Esophagus squamous epithelium (tissue), 5 donors: ENCODE measurements around the gene ALPL. TPM values are rescaled to one million over a fixed set of nuclear protein-coding genes. Genes with fewer than 3 reads are reported as not detected.

Experiments used
- DNase-seq: peaks from one replicate; lab custom pipeline; 2025; lab: John Stamatoyannopoulos, UW
- H3K27ac ChIP-seq, 4 donors: fragments of 200-600 bp; sonication (generic); one replicate each; pipeline ENCODE4 v1.5.1; 2016 to 2019; ENCODE audit warnings: mild to moderate bottlenecking in 1 of 4
- H3K27me3 ChIP-seq, 4 donors: fragments of 200-600 bp; sonication (generic); 1 replicate in 3 of 4; 2 replicates in 1 of 4; pipeline versions ENCODE4 v1.5.1 to v1.6.0; 2017 to 2021; ENCODE audit warnings: antibody characterized with exemption in 1 of 4
- H3K36me3 ChIP-seq, 3 donors: fragments of 200-600 bp; sonication (generic); one replicate each; pipeline ENCODE4 v1.5.1; 2016 to 2019
- H3K4me1 ChIP-seq, 3 donors: fragments of 200-600 bp; sonication (generic); one replicate each; pipeline ENCODE4 v1.5.1; 2017 to 2019
- H3K4me3 ChIP-seq, 4 donors: fragments of 200-600 bp; sonication (generic); 1 replicate in 3 of 4; 2 replicates in 1 of 4; pipeline ENCODE4 v1.5.1; 2016 to 2019; ENCODE audit warnings: mild to moderate bottlenecking in 2 of 4, moderate library complexity in 1 of 4
- H3K9me3 ChIP-seq, 3 donors: fragments of 200-600 bp; sonication (generic); one replicate each; pipeline ENCODE4 v1.5.1; 2016 to 2019
- CTCF ChIP-seq, 6 experiments: fragments of 450-650 bp in 4 of 6; fragments of 200-600 bp in 2 of 6; sonication (generic) in 2 of 6; IDR thresholded peaks; one replicate each; pipeline ENCODE4 v1.5.1; 2016 to 2019; ENCODE audit warnings: antibody characterized with exemption in 6 of 6, mild to moderate bottlenecking in 4 of 6, moderate library complexity in 4 of 6
- POLR2A ChIP-seq, 4 donors: fragments of 450-650 bp; IDR thresholded peaks; one replicate each; pipeline ENCODE4 v1.6.1; 2017; ENCODE audit warnings: antibody characterized with exemption in 4 of 4, mild to moderate bottlenecking in 4 of 4, moderate library complexity in 3 of 4
- WGBS, 2 donors: methylation state at CpG; one replicate each; pipeline ENCODE4 v1.1.5; 2018; 5-methylcytosine and 5-hydroxymethylcytosine counted together
- intact Hi-C: fragments of 100-400 bp; cut with DNase I; formaldehyde crosslinking; loops from one replicate; pipeline ENCODE4 v1.15.0; 2022
- total RNA-seq, 4 donors: library from RNA; depleted of rRNA; stranded (reverse); fragments of >200 nt; gene quantifications; one replicate each; pipeline ENCODE4 v1.1.0, GENCODE V29; 2016
- donor health status: DM: yes; HTN: yes; CAD: no.

ALPL gene
- total RNA-seq, 4 donors from 2014 or later = 3.2 to 6.4 (median 4.7) TPM

DNA sequence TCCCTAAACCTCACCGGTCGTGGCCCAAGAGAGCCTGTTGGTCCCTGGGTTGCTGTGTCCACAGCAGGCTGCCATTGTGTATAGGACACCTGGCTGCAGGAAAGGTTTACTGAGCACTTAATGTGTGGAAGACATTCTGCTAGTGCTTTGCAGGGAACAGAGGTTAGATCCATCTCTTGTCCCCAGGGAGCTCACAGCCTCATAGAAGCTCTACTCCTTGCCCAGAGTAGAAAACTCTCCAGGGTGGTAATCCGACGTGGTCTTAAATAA, 16.9 kb upstream of the ALPL start:
- peaks cover 0 to 15% (median 3%) of the 10 kb centered on the region in 3 donors for H3K4me1 ChIP-seq
- intact Hi-C loops = no loop called here
- TF ChIP-seq CTCF (IDR thresholded peaks at IDR 0.05) (no peak), POLR2A (IDR thresholded peaks at IDR 0.05) (no peak)
- peaks cover 0 to 23% (median 0%) of the 10 kb centered on the region in 4 donors for H3K27me3 ChIP-seq
- no peak overlapping the region for H3K4me3 ChIP-seq
- DNase-seq = no peak
- no peaks in the 10 kb centered on the region for H3K36me3 ChIP-seq
- H3K9me3 ChIP-seq = no peaks in the 10 kb centered on the region
- 70 to 73% methylated on average over 2 of the region's 4 CpGs for WGBS, 2 donors
- no peak overlapping the region for H3K27ac ChIP-seq

DNA sequence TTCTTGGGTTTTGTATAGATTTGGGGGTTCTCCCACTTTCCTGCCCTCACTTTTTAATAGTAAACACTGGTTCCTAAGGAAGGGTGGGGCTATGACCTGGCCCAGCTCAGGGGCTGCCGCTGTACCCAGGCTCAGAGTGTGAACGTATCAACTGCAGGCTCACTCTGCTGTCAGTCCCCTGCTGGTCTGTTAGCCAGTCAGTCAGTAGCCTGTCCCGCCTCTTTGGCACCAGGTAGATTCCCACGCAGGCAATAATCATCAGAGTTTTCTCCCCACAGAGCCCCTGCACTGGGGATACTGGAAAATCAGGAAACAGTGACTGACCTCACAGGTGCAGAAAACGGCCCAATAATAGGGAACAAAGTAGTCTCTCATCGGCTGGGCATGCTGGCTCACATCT, 15.0 kb upstream of the ALPL start:
- Histone ChIP-seq H3K36me3 (no peaks in the 10 kb centered on the region), H3K9me3 (no peaks in the 10 kb centered on the region), H3K4me3 (no peak overlapping the region), H3K4me1 (peaks cover 0 to 15% (median 3%) of the 10 kb centered on the region in 3 donors), H3K27ac (no peak overlapping the region), H3K27me3 (peaks cover 0 to 28% (median 0%) of the 10 kb centered on the region in 4 donors)
- no peak for DNase-seq
- intact Hi-C loops = no loop called here
- TF ChIP-seq CTCF (IDR thresholded peaks at IDR 0.05) (no peak), POLR2A (IDR thresholded peaks at IDR 0.05) (no peak)
- WGBS, 2 donors = 62 to 65% methylated on average over 3 to 5 of the region's 6 CpGs

GRCh38 chr1:21495225-21495820, 13.9 kb upstream of the ALPL start:
- Histone ChIP-seq H3K4me1 (peaks cover 0 to 15% (median 3%) of the 10 kb centered on the region in 3 donors), H3K27ac (peak overlapping the region in 3 of 4 donors; percentile 22 to 69 (median 38)), H3K4me3 (no peak overlapping the region), H3K9me3 (no peaks in the 10 kb centered on the region), H3K27me3 (peaks cover 0 to 25% (median 0%) of the 10 kb centered on the region in 4 donors), H3K36me3 (no peaks in the 10 kb centered on the region)
- WGBS, 2 donors = 78 to 89% methylated on average over 6 to 7 of the region's 7 CpGs
- no peak for TF ChIP-seq CTCF (IDR thresholded peaks at IDR 0.05)
- no peak for TF ChIP-seq POLR2A (IDR thresholded peaks at IDR 0.05)
- no peak for DNase-seq
- intact Hi-C loops = no loop called here

- WGBS, 2 donors = 89 to 100% methylated on average over 1 of the region's 1 CpG
- no peak for DNase-seq
- Histone ChIP-seq H3K9me3 (no peaks in the 10 kb centered on the region), H3K27ac (no peak overlapping the region), H3K27me3 (peaks cover 0 to 21% (median 0%) of the 10 kb centered on the region in 4 donors), H3K4me1 (peaks cover 0 to 15% (median 3%) of the 10 kb centered on the region in 3 donors), H3K36me3 (no peaks in the 10 kb centered on the region), H3K4me3 (no peak overlapping the region)
- TF ChIP-seq CTCF (IDR thresholded peaks at IDR 0.05) = no peak
- TF ChIP-seq POLR2A (IDR thresholded peaks at IDR 0.05) = no peak
- intact Hi-C loops = no loop called here
Measured at GRCh38 chr1:21496063-21496462, 13.2 kb upstream of the ALPL start.

DNA sequence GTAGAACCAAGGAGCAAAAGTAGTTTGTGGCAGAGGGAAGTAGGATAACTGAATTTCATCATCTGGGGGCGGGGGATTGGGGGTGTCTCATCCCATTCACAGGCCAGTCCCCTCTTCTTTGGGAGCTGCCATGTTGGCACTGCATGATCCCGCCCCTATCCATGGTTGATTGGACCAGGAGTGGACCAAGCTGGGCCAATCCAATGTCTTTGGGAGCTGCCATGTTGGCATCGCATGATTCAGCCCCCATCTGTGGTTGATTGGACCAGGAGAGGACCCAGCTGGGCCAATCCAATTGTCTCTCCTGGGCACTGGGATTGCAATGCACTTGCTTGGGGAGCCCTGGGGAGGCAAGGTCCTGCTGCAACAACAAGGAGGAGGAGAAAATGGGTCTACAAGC, 12.3 kb upstream of the ALPL start:
- no peak for DNase-seq
- Histone ChIP-seq H3K4me1 (peaks cover 0 to 10% (median 3%) of the 10 kb centered on the region in 3 donors), H3K9me3 (no peaks in the 10 kb centered on the region), H3K4me3 (no peak overlapping the region), H3K27ac (no peak overlapping the region), H3K27me3 (peaks cover 0 to 21% (median 0%) of the 10 kb centered on the region in 4 donors), H3K36me3 (no peaks in the 10 kb centered on the region)
- TF ChIP-seq POLR2A (IDR thresholded peaks at IDR 0.05) (no peak), CTCF (IDR thresholded peaks at IDR 0.05) (no peak)
- intact Hi-C loops = no loop called here
- WGBS, 2 donors = 67 to 75% methylated on average over 3 of the region's 3 CpGs
